ENCODE results near the gene HYAL3. TPM values are rescaled to one million over a fixed set of nuclear protein-coding genes. Genes with fewer than 3 reads are reported as not detected.
A peak's percentile ranks its signal among the peaks of the same experiment; 100 is the strongest.

The HYAL3 gene
- total and polyA plus RNA-seq, 8 donors, result 1.3 to 7.9 (median 4.4) TPM; not detected in 2

GRCh38 chr3:50279255-50280016 lies 19.8 kb downstream of the HYAL3 start:
- Histone ChIP-seq H3K4me1 (peaks cover 8 to 27% (median 17%) of the 10 kb centered on the region in 4 donors), H3K36me3 (peaks cover 8 to 41% (median 19%) of the 10 kb centered on the region in 4 donors), H3K27me3 (peaks cover 0 to 27% (median 18%) of the 10 kb centered on the region in 3 donors), H3K4me3 (no peak overlapping the region), H3K9me3 (no peaks in the 10 kb centered on the region), H3K27ac (peak overlapping the region in 2 of 5 donors; percentile 22 to 27)
- WGBS, 5 donors, result 85 to 96% (median 91%) methylated on average over 6 to 8 of the region's 8 CpGs
- no peak for DNase-seq
- no peak for TF ChIP-seq POLR2A (IDR thresholded peaks at IDR 0.05)
- no peak for TF ChIP-seq EP300 (IDR thresholded peaks at IDR 0.05)
- TF ChIP-seq POLR2AphosphoS5 (IDR thresholded peaks at IDR 0.05), result no peak
- TF ChIP-seq, protein P1, sequence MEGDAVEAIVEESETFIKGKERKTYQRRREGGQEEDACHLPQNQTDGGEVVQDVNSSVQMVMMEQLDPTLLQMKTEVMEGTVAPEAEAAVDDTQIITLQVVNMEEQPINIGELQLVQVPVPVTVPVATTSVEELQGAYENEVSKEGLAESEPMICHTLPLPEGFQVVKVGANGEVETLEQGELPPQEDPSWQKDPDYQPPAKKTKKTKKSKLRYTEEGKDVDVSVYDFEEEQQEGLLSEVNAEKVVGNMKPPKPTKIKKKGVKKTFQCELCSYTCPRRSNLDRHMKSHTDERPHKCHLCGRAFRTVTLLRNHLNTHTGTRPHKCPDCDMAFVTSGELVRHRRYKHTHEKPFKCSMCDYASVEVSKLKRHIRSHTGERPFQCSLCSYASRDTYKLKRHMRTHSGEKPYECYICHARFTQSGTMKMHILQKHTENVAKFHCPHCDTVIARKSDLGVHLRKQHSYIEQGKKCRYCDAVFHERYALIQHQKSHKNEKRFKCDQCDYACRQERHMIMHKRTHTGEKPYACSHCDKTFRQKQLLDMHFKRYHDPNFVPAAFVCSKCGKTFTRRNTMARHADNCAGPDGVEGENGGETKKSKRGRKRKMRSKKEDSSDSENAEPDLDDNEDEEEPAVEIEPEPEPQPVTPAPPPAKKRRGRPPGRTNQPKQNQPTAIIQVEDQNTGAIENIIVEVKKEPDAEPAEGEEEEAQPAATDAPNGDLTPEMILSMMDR (IDR thresholded peaks at IDR 0.05), result no peak
- intact Hi-C loops (cut with DNase I; ENCODE audit: low total_unique reads), result loop anchor here (10.0 kb wide), 1 partner anchor 55 kb away; no protein-coding TSS in a partner anchor

DNA sequence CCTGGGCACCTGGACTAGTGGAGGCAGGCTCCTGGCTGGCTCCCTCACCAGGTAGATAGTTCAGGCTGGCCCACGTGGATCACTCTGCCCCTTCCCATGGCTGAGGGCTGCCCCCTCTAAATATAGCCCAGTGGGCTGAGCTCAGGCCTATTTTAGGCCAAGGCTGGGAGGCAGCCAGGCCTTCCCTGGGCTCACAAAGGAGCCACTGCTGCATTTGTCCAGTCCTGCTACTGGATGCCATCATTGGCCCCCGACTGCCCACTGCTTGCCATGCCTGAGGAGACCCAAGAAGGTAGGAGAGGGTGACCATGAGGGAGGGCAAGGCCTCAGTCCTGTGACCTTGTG lies 20.4 kb downstream of the HYAL3 start, which contains the start of gene LSMEM2:
Gene LSMEM2, plus strand, starts transcription at position 208 of the 345 bp plus-strand sequence. Its CDS starts 27 bp downstream, at position 235.
- peaks cover 13 to 33% (median 23%) of the 10 kb centered on the region in 4 donors for H3K4me1 ChIP-seq
- H3K36me3 ChIP-seq, result peaks cover 8 to 46% (median 19%) of the 10 kb centered on the region in 4 donors
- WGBS, 5 donors, result 14 to 54% (median 51%) methylated on average over 1 to 2 of the region's 2 CpGs
- no peaks in the 10 kb centered on the region for H3K9me3 ChIP-seq
- peak within 1 kb of the TSS in 2 of 5 donors; percentile 22 to 27 for H3K27ac ChIP-seq
- intact Hi-C loops (cut with DNase I; ENCODE audit: low total_unique reads), result loop anchor here (10.0 kb wide), 1 partner anchor 54 kb away; no protein-coding TSS in a partner anchor
- TF ChIP-seq POLR2AphosphoS5 (IDR thresholded peaks at IDR 0.05), result no peak
- DNase-seq, result no peak
- no peak within 1 kb of the TSS for H3K4me3 ChIP-seq
- H3K27me3 ChIP-seq, result peaks cover 0 to 33% (median 21%) of the 10 kb centered on the region in 3 donors

DNA sequence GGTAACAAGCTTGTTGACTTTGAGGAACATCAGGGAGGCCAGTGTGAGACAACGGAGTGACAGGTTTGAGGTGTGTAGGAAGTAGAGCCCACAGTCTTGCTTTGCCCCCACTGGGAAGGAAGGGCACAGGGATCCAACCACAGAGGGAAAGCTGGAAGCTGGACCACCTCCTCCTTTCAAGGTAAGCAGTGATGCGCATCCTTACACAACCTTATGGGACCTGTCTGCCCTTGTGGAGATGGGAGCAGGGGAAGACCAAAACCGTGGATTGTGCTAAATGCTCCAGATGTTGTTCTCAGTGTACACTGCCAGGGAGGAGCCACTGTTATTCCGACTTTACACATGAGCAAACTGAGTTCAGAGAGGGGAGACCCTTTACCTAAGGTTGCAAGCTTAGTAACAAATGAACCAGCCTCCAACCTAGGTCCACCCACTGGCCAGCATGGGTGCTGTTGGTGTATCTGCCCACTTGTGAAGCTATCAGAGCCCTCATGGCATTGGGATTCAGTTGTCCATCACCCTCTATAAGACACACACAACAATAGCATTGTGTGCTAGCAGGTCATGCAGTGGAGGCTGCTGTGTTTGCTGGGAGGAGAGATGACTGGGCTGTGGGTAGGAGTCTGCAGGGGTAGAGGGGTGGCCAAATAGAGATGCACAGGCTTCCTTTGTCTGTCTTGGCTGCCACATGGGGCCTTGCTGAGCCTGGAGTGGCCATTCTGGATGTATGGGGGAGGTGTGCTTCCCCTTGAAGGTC lies 20.9 kb downstream of the HYAL3 start:
- TF ChIP-seq EP300 (IDR thresholded peaks at IDR 0.05), result no peak
- no peak for TF ChIP-seq POLR2A (IDR thresholded peaks at IDR 0.05)
- TF ChIP-seq POLR2AphosphoS5 (IDR thresholded peaks at IDR 0.05), result no peak
- TF ChIP-seq, protein P1 (IDR thresholded peaks at IDR 0.05), result no peak
- Histone ChIP-seq H3K4me1 (peaks cover 18 to 39% (median 29%) of the 10 kb centered on the region in 4 donors), H3K9me3 (no peaks in the 10 kb centered on the region), H3K27me3 (peaks cover 0 to 38% (median 26%) of the 10 kb centered on the region in 3 donors), H3K27ac (peak overlapping the region in 2 of 5 donors; percentile 22 to 27), H3K4me3 (no peak overlapping the region), H3K36me3 (peaks cover 8 to 51% (median 19%) of the 10 kb centered on the region in 4 donors)
- 72 to 77% (median 74%) methylated on average over 4 of the region's 4 CpGs for WGBS, 5 donors
- DNase-seq, result no peak
- intact Hi-C loops (cut with DNase I; ENCODE audit: low total_unique reads), result loop anchor here (10.0 kb wide), 1 partner anchor 54 kb away; no protein-coding TSS in a partner anchor

DNA sequence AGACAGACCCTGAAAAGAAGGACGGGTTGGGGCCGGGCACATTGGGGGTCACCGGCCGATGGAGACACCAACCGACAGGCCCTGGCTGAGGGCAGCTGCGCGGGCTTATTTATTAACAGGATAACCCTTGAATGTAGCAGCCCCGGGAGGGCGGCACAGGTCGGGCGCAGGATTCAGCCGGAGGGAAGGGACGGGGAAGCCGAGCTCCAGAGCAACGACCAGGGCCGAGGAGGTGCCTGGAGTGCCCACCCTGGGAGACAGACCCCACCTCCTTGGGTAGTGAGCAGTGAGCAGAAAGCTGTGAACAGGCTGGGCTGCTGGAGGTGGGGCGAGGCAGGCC lies 22.5 kb downstream of the HYAL3 start:
- Histone ChIP-seq H3K27me3 (peaks cover 0 to 40% (median 26%) of the 10 kb centered on the region in 3 donors), H3K27ac (no peak overlapping the region), H3K9me3 (no peaks in the 10 kb centered on the region), H3K4me3 (no peak overlapping the region), H3K36me3 (peaks cover 8 to 51% (median 19%) of the 10 kb centered on the region in 4 donors), H3K4me1 (peaks cover 25 to 52% (median 39%) of the 10 kb centered on the region in 4 donors)
- intact Hi-C loops (cut with DNase I; ENCODE audit: low total_unique reads), result loop anchor here (10.0 kb wide), 1 partner anchor 52 kb away; no protein-coding TSS in a partner anchor
- WGBS, 5 donors, result 81 to 90% (median 88%) methylated on average over 17 of the region's 17 CpGs
- no peak for TF ChIP-seq POLR2A (IDR thresholded peaks at IDR 0.05)
- TF ChIP-seq EP300 (IDR thresholded peaks at IDR 0.05), result no peak
- TF ChIP-seq, protein P1 (IDR thresholded peaks at IDR 0.05), result no peak
- TF ChIP-seq POLR2AphosphoS5 (IDR thresholded peaks at IDR 0.05), result no peak
- no peak for DNase-seq
